GM18858 (cell line): ENCODE measurements around the gene OR10AG1.

ENCODE experiments used
- ATAC-seq: cut with Tn5 transposase; IDR thresholded peaks from one replicate; pipeline ENCODE4 v1.9.1; 2021; ENCODE audit not compliant: unreplicated experiment

The OR10AG1 gene, protein sequence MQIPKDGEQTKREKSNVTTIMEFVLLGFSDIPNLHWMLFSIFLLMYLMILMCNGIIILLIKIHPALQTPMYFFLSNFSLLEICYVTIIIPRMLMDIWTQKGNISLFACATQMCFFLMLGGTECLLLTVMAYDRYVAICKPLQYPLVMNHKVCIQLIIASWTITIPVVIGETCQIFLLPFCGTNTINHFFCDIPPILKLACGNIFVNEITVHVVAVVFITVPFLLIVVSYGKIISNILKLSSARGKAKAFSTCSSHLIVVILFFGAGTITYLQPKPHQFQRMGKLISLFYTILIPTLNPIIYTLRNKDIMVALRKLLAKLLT

DNA sequence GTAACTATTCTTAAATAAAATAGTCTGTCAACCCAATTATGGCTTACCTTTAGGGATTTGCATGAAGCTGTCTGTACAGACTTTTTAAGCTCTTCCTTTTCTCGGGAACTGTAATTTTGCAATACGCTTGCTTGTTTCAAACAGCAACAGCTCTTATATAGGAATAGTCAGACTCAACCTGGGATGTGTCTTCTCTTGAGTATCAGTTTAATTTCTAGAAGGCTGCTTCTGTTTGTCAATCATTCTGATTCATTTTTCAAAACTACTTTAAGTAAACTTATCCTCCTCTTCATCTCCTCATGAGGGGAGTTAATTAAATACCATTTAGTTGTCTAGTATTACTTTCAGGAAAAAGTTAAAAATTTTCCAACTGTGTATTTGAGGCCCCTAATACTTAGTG is at the start of gene OR10AG1:
Gene OR10AG1 (minus strand): TSS at position 101 of the 400 bp plus-strand sequence. CDS start 38 bp downstream, at position 63.
- ATAC-seq: no peak

DNA sequence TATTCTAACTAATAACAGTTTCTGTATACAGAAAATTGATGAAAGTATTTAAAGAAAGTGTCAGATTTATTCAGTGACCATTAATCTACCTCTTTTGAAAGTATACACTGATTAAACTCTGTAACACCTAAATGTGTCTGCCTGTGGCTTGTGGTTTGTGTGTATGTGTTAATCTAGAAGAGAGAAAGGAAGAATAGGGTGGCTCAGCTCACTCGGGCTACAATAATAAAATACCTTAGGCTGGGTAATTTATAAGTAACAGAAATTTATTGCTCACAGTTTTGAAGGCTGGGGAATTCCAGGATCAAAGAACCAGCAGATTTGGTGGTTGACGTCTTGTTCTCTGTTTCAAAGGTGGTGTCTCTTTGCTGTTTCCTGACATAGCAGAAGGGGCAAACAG is 44.1 kb upstream of the OR10AG1 start:
- no peak for ATAC-seq

DNA sequence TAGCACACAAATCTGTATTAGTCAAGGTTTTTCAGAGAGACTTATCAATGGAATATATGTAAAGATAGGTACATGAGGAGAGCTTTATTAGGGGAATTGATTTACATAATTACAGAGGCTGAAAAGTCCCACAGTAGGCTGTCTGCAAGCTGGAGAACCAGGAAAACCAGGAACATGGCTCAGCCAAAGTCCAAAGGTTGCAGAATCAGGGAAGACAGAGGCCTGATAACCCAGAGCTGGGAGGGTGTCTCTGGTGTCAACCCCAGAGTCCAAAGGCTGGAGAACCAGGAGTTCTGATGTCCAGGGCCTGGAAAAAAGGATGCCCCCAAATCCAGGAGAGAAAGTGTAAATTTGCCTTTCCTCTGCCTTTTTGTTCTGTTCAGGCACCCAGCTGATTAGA is 41.0 kb upstream of the OR10AG1 start:
- no peak for ATAC-seq

DNA sequence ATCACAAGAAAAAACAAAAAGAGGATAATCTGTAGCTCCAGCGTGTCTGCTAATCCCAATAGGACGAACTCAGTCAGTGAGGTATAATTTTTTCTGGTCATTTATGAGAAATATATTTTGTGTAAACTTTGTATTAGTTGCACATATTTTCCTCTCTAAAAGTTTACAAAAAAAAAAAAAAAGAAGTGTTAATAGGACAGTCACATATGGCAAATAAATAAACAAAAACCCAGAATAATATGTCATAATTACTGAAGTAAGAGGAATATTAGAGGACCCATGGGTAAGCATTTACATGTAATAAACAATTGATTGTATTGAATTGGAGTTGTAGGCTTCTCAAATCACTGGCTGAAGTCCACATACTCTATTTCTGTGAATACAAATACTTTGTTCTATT is 24.8 kb upstream of the OR10AG1 start, which contains the start of gene OR5F1:
Gene OR5F1 (minus strand): TSS at position 101 of the 400 bp plus-strand sequence. CDS start 0 bp downstream, at position 101.
- no peak for ATAC-seq

DNA sequence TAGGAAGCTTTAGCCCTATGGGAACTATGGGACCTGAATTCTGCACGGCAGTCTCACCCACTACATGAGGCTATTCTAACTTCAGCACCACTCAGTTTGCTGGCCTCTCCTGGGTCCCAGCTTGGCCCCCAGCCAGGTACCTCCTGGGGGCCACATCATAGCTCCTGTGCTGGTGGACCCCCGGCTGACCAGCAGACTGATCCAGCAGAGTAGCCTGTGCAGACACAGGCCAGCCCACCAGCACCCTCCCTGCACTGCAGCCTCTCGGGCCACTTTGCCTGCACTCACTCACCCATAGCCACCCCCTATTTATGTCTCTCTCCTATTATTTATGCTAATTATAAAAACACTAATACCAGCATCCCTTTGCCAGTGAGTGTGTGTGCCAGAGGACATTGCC is 1.2 kb upstream of the OR10AG1 start:
- no peak for ATAC-seq

DNA sequence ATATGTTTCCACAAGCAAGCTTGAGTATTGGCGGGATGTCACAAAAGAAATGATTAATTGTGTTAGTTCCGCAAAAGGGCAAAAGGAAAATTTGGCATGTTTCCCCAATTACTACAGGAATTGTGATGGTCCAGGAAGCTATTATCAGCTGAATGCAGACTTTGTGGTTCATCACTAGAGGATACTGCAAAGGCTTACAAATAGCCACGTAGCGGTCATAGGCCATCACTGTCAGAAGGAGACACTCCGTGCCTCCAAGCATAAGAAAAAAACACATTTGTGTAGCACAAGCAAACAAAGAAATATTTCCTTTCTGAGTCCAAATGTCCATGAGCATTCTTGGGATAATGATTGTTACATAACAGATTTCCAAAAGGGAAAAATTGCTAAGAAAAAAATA is 1.8 kb downstream of the OR10AG1 start:
- no peak for ATAC-seq

DNA sequence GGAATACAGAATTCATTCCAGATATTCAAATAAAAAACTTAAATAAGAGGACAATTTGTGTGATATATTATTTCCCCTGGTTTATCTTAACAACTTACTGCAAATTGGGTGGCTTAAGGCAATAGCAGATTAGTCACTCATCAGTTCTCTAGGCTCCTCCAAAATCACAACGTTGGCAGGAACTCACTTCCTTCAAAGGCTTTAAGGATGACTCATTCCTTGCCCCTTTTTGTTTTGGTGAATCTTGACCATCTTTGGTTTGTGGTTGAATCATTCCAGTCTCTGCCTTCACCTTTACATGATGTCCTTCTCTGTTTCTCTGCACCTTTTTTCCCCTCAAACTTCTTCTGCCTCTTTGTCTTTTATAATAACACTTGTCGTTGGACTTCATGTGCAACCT is 3.4 kb downstream of the OR10AG1 start:
- ATAC-seq: no peak

DNA sequence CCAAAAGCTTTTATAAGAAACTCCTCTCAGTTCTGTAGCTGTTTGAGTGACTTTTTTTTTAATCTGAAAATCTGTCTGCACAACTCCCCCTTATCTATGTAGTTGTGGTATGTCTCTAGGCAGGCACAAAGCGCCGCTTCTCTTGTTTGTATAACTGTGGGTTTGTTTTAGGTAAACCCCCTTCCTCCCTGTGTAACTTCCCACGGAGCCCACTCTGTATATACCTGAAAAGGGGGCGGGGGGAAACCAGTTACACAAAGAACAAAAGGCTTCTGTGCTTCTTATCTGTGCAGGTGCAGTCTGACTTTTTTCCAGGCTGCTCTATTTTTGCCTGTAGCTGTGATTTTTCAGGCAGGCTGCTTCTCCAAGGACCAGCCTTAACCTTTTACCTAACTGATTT is 13.2 kb downstream of the OR10AG1 start:
- ATAC-seq: no peak

DNA sequence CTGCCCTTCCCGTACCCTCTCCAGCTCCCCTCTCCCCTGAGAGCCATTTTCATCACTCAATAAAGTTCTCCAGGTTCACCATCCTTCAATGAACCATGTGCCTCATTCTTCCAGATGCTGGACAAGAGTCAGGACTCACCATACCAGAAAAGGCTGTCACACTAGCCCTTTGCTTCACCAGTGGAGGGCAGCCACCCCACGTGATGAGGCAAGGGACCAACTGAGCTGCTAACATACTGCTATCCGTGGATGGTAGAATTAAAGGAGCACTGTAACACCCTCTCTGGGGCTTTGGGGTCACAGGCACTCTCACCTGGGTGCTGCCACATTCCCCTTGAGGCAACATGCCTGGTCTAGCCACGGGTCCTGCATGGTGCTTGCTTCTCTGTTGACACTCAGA is 20.4 kb downstream of the OR10AG1 start:
- ATAC-seq: no peak

DNA sequence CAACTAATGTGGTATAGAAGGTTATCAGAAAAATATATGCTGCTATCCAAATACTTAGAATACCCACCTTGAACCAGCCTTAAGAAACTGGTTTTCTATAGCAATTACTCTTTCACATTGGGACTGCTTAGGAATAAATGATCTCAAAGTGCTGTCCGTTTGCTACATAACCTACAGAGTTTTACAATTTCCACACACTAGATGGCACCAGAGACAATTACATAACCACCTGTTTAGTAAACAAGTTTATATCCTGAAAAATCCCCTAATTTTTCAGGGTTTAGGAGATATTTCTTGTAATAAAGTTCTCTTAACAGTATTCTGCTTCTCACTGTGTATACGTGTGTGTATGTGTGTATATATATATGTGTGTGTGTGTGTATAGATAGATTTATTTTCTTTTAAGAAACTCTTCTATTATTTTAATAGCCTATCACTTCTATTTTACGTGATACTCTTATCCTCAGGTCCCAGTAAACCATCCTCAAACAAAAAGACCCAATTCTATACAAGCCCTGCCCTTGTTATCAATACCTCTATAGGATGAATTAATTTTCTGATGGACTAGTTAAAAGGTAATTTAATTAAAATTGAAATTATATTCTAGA is 26.9 kb downstream of the OR10AG1 start:
- ATAC-seq: peak; percentile 88

DNA sequence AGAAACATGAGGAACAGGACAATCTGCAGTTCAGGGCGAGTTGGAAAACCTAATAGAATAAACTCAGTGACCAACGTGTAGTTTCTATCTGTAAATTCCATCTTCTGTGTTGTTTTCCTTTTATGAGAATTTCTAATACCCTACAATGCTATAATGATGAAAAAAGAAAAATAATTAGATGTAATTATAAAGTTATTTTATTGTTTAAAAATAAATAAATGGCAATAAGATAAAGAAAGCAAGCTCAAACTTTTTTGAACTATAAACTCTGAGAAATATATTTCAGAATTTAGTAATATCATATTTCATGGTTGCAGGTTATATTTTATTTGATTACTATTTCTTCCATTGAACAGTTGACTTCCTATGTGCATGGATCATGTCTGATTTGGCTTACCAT is 33.4 kb downstream of the OR10AG1 start, which contains the start of gene OR5I1:
Gene OR5I1 (minus strand): TSS at position 101 of the 400 bp plus-strand sequence. CDS start 0 bp downstream, at position 101.
- no peak for ATAC-seq

DNA sequence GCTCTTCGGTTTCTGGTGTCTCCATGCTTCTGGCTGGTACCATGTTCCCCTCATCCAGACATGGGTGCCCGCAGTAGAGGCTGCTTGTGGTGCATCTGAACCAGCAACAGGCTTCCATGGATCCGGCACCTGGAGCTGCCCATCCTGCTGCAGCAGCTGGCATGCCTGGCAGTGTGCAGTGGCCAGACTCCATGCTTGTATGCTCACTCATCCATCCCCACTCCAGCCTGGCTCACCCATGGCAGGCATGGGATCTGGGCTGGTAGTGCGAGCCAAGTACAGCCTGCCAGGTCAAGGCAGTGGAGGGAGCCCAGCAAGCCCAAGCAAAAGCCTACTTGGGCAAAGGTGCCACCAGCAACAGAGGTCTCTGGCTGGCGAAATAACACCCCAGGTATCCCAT is 49.2 kb downstream of the OR10AG1 start:
- no peak for ATAC-seq
